DND-41 (cell line): Measurements from ENCODE around the gene ZNF728.

Source experiments
- EZH2 ChIP-seq: IDR thresholded peaks from 3 replicates; pipeline ENCODE4 v1.6.1; 2012; ENCODE audit warnings: borderline replicate concordance, low read depth, mild to moderate bottlenecking, moderate library complexity, low read length, inconsistent platforms; ENCODE audit not compliant: severe bottlenecking
- TF ChIP-seq, protein P1 (sequence below): IDR thresholded peaks from 2 replicates; pipeline ENCODE4 v1.5.1; 2012; ENCODE audit warnings: borderline replicate concordance, low read length, moderate library complexity, mild to moderate bottlenecking; ENCODE audit not compliant: poor library complexity, severe bottlenecking; ENCODE audit errors: extremely low read depth

DNA sequence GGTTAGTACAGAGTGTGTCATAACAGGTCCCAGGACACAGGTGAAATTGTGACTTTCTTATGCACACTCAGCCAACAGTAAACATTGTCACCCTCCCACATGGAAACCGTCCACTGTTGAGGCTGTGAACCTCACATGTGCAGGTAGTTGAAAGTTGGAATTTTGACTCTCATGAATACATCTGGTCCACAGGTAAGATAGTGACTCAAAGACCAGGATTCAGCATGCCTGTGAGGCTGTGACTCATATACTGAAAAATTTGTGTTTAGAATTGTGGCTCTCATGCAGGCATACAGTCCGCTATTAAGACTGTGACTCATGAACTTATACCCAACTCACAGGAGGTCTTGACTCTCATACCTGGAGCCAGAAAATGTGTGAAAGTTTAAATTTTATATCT, 67.8 kb downstream of the ZNF728 start:
- TF ChIP-seq, protein P1, sequence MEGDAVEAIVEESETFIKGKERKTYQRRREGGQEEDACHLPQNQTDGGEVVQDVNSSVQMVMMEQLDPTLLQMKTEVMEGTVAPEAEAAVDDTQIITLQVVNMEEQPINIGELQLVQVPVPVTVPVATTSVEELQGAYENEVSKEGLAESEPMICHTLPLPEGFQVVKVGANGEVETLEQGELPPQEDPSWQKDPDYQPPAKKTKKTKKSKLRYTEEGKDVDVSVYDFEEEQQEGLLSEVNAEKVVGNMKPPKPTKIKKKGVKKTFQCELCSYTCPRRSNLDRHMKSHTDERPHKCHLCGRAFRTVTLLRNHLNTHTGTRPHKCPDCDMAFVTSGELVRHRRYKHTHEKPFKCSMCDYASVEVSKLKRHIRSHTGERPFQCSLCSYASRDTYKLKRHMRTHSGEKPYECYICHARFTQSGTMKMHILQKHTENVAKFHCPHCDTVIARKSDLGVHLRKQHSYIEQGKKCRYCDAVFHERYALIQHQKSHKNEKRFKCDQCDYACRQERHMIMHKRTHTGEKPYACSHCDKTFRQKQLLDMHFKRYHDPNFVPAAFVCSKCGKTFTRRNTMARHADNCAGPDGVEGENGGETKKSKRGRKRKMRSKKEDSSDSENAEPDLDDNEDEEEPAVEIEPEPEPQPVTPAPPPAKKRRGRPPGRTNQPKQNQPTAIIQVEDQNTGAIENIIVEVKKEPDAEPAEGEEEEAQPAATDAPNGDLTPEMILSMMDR = no peak
- no peak for TF ChIP-seq EZH2
